NCI-H2171 (cell line): ENCODE data around the gene TMEM200B.
"Not testable (repeated sequence)": the region's sequence is repeated elsewhere in the genome, so short reads cannot be mapped to it uniquely, and the experiment has no call there.

Source experiments
- DNase-seq: peaks from one replicate; lab custom pipeline; 2025; lab: John Stamatoyannopoulos, UW

The TMEM200B gene

GRCh38 chr1:29123887-29124365 is at the start of gene TMEM200B:
Gene TMEM200B, minus strand, starts transcription at chr1:29123903. Its CDS starts 2,075 bp downstream, at chr1:29121828.
- DNase-seq = no peak

DNA sequence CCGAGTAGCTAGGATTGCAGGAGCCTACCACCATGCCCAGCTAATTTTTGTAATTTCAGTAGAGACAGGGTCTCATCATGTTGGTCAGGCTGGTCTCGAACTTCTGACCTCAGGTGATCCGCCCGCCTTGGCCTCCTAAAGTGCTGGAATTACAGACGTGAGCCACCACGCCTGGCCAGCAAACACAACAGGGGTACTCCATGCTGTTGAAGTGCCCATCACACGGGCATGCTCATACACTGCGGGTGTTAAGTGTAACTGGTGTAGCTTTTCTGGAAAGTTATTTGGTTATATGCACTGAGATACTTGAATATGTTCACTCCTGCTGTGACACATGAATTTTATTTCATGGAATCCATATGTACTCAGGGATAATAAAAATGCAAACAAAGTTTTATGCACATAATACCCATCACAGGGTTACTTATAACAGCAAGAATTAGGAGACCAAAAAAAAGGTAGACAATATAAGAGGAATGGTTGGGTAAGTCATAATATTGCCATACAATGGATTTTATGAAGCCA is 48.8 kb upstream of the TMEM200B start:
- no peak for DNase-seq

DNA sequence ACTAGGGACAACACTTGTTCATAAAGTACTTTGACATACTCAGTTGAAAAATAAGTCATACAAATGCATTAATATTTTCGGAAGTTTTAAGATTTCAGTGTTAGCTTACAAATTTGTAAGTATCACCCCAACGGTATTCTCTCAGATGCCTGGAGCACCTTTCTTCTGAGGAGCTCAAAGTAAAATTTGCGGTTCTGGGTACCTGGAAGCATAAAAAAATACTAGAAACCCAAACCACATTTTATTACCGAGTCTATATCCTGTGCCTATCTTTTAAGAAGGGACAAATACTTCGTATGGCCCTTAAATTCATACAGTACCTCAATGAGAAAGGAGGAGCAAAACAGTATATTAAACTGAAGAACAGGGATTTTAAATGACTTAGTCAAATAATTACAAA is 47.8 kb upstream of the TMEM200B start:
- DNase-seq = no peak

DNA sequence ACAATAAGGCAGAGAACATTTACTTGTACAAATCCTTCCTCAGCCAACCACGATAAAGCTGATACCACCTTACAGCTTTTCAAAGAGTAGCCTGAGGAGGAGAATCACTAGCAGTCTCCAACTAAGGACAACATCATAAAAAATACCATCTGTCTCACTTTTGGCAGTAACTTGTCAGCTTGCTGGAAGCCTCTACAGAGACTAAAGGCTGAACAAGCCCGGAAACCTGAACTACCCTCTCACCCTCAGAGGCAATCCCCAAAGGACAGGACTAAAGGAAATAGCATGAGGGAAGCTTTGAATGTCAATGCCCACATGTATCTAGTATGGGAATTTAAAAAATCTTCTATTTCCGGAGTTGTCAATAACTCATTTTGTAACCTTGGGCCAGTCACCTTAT is 47.4 kb upstream of the TMEM200B start:
- DNase-seq = peak; percentile 92

- DNase-seq = no peak
These were observed 46.3 kb upstream of the TMEM200B start for GRCh38 chr1:29169976-29170375.

- no peak for DNase-seq
These were observed 44.2 kb upstream of the TMEM200B start for GRCh38 chr1:29167904-29168303.

GRCh38 chr1:29166291-29166878 is 42.7 kb upstream of the TMEM200B start:
- no peak for DNase-seq

DNA sequence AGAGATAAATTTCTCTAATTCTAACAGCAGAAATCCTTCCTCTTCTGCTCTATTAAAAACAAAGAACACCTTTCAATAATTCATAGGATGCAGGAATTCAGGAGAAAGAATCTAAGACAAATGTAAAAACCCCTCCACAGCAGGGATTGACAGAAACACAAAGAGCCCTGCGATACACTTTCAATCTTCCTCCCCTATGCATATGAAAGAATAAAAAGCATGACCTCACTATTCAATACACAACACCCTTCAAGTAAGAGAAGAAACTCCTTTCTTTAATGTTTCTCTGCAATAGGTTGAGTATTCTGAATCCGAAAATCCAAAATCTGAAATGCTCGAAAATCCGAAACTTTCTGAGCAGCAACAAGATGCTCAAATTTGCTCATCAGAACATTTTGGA is 40.9 kb upstream of the TMEM200B start:
- no peak for DNase-seq

DNA sequence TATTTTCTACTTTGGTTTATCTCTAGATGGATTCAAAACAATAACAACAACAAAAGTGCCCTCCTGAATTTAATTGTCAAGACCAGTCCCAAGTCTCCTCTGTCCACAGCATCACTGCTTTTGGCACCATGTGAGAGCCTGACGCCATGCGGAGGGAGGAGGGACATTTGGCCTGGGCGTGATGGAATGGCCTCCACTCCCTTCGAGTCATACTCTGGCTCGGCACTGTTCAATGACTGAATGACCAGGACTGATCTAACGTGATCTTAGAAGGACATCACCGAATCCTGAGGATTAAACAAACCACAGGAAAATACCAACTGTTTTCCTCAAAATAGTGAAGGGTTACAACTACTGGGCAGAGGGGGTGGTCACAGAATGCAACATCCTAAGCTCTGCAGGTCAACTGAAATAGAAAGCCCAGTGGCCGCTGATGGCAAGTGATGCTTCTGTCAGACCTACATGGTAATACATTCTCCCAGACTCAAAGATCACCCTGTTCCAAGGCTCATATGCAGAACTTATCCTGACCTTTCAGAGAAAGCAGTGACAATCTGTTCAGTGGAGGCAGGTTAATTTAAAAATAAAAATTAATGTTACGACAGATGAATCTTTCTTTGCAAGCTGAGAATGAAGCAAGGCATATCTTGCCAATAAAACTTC is 38.9 kb upstream of the TMEM200B start:
- no peak for DNase-seq

GRCh38 chr1:29162025-29162424 is 38.3 kb upstream of the TMEM200B start:
- DNase-seq = no peak

GRCh38 chr1:29159773-29160172 is 36.1 kb upstream of the TMEM200B start:
- no peak for DNase-seq

DNA sequence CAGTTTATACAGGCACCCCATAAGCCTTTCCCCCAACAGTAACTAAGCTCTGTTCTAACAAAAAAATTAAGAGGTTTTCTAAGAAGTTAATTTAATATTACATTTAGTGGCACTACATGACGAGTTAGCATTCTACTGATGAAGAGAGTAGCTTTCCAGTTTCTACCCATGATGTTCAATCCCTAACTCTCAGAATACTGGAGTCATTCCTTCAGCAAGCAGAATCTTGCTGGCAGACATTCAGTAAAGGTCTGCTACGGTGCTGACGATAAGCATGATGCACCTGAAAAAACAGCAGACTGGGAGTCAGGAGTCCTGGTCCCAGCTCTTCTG is 33.5 kb upstream of the TMEM200B start:
- no peak for DNase-seq

DNA sequence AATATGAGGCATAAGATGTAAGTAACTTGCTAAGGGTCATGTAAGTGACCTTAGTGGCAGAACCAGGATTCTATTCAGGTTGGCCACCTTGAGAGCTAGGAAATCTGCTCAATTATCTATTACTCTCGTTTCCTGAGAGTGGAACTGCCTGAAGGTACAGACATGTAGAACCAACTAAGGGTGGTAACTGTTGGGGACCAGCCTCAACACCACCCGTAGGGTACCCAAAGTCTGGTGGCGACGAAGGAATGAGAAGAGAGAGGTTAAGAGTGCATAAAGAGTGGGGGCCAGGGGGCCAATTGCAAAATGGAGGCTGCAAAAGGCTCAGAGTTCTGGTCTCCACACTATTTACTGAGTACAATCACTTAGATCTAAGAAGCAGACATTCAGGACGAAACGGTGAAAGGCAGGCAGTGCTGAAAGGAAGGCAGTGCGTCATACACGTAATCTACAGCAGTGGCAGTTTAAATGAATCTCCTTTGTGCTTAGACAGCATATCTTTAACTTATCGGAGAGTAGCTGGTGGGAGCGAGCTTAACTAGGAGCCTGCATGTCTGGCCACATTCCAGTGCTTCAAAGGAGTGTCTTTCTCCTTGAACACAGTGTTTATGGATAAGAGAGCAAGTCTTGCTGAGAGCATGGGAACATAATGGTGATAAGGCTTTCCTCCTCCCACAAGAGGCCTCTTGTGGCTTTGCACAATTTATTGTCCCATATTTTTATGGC is 33.0 kb upstream of the TMEM200B start:
- no peak for DNase-seq

GRCh38 chr1:29152046-29152805 is 28.5 kb upstream of the TMEM200B start:
- no peak for DNase-seq

GRCh38 chr1:29150346-29150745 is 26.6 kb upstream of the TMEM200B start:
- DNase-seq = not testable (repeated sequence)

DNA sequence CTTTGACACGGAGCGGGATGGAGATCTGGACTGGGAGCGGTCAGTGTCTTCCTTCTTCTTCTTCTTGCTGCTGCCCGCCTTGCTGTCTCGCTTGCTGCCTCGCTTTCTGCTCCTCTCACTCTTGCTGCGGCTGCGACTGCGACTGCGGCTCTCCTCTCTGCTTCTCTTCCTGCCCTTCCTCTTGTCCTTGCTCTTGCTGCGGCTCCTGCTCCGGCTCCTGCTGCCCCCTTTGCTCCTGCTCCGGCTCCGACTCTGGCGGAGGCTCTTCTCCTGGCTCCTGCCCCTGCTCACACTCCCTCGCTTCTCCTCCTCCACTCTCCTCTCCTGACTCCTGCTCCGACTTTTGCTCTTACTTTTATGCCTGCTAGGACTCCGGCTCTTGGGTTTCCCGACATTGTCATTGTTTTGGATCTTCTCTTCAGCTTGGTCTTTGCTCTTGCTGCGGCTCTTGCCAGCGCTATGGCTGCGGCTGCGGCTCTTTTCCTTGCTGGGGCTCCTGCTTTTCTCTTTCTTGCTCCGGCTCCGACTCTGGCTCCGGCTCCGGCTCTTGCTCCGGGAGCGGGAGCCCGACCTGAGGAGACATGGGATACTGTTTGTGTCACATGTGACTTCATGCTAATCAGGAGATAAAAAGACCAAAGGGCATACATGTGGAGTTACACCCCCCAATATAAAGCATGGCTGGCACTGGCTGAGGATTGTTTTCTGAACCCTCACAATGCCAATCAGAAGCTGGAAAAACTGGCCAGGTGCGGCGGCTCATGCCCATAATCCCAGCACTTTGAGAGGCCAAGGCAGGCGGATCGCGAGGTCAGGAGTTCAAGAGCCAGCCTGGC is 25.2 kb upstream of the TMEM200B start:
- DNase-seq = no peak

DNA sequence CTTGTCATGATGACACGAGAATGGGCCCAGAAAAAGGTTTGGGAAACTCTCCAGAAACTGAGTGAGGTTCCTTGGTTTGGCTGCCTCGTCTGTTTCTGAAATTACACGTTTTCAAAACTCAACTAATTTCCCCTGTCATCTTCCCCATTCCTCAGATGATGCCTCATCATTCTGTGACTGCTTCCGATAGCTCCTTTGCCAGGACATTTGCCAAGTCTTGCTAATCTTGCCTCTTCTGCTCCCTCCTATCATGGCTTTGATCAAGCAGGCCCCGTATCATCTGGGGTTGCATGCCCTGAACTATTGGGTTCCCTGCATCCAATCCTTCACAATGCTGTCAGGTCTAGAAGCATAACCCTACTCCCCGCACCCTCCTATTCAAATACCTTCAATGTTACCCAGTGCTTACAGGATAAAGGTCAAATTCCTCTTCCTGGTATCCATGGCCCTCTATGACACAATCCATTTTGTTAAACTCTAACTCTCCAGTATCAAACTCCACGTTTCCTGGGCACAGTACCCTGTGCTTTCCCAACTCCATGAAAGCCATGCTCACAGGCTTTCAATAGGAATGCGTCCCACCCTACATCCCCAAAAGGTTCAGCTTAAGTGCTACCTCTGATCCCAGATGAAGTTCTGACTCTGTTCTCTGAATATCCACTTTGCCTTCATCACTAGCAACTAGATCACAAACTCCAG is 22.2 kb upstream of the TMEM200B start:
- DNase-seq = no peak

DNA sequence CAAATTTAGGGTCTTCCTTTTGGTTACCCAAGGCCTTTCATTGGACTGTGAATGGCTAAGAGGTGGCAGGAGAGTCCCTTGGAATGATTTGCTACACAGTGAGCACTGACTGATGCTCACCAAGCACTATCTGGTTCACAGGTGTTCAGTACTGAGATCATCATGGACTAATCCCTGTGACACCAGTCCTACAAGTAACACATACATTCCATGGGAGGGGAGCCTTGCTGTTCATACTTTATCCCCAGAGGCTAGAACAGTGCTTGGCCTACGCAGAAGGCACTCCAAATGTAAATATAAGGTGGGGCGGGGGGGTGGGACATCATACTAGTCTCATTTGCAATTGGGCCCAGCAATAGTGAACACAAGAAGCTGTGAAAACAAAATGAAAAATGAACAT is 20.5 kb upstream of the TMEM200B start:
- DNase-seq = no peak

GRCh38 chr1:29142714-29143113 is 19.0 kb upstream of the TMEM200B start:
- DNase-seq = no peak

DNA sequence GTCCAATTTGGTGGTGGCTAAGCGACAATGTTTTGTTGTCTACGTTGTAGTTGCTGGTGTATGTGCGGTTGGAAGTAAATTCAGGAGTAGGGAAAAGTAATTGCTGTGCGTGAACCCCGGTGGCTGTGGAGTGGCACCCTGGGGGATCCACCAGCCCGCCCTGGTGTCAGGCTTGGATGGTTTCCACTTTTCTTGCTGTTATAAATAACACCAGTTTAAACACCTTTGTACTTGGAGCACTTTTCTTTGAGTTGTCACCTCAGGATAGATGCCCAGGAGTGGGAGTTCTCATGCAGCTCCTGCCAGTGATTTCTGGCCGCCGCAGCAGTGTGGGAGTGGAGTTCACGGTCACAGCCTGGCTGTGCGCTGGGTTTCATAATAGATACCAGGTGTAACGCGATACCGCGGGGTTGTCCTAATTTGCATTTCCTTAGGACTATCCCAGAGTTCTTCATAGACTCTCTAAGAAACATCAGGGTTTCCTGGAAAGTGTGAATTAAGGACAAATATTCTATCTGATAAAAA is 12.8 kb upstream of the TMEM200B start:
- DNase-seq = no peak

DNA sequence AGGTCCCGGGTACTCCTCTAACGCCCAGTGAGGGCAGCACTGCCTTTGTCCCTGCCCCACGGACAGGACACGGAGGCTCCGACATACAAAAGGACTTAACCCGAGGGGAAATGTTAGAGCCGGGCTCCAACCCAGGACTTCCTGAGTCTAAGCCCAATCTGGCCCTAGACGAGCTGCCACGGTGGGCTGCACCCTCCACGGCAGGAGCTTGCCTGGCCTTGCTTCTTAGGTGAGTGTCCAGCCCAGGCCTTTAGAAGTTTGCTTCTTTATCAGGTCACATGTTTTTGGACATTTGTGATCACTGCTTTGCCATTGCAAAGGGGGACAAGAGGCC is 11.0 kb upstream of the TMEM200B start:
- no peak for DNase-seq
